DMS79 (cell line): ENCODE measurements around the gene UBAC1.
A peak's percentile ranks its signal among the peaks of the same experiment; 100 is the strongest.

Experiments
- DNase-seq: peaks from one replicate; lab custom pipeline; 2025; lab: John Stamatoyannopoulos, UW

UBAC1 gene

DNA sequence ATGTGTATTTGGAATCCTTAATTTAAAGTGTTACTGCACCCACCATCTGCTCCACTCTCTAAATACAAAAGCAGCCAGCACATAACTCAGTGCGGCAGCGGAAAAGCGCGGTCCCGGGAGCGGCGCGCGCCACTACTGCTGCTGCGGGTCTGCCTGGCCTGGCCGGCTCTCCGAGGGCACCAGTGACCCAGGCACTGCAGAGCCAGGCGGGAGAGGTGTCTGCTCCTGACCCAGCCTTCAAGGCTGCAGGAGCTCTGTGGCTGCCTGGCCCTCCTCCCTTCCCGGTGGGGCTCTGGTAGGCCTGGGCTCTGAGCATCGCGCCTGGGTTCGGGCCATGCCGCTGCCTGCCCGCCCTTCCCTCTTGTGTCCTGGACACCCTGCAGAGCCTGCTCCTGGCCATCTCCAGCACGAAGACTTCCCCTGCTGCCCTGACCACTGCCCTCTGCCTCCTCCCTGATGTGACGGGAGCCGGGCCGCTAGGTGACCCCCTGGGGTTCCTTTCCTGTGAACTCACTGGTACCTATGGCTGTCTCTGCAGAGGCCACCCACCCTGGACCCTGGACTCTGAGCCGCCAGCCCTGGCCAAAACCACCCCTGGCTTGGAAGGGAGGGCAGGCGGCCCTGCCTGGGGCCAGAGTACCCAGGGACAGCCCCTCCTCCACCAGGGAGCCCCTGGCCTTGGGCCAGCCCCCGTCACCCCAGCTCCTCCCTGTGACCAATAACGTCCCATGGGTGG lies 32.8 kb upstream of the UBAC1 start:
- DNase-seq = no peak

DNA sequence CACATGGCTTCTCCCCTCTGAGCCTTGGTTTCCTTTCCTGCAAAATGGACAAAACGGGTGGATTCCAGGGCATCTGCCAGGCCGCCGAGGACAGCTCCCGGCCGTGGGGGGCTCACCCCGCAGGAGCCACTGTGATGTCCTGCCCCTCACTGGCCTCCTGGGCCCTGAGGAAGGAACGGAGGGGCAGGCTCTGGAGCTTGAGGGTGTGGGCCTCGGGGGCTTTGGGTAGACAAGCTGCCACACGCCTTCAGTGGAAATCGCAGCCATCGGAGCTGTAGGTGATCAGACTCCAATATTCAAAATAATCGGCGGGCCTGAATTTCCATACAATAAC lies 32.2 kb upstream of the UBAC1 start:
- no peak for DNase-seq

DNA sequence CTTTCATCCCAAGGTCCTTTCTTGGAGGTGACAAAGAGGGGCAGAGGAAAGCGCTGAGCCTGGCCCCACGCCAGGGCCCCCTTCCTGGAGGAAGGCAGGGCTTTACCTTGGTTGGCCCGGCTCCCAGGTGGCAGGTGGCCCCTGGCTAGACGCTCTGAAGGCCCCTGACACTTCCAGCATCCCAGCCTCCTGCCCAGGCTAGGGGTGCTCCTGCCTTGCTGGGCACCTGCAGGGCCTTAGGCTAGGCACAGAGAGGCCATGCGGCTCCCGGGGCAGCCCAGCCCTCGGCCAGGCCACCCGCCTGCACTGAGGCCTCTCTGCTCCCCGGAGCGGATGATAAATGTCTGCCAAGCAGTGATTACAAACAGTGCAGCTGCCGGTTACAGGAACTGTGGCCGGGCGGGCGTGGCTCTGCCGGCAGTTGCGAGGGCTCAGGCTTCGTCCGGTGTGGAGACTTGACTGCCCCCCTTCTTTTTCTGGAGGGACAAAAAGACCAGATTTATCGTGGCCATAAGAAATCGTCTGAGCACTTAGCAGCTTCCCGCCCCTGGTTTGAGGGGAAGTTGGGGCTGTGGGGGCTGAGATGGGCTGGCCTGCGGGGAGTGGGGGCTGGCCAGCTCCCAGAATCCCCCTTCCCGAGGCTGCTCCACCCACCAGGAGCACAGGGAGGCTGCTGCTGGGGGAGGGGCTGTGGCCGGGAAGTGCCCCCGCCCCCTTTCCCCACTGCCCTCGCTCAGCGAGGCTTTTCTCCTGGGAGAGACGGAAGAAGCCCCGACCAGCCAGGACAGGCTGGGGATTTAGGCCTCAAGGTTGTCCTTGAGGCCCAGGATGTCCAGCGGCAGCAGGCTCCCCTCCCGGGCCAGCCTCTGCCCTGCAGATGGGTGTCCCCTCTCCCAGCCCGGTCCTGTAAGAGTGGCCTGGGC lies 31.6 kb upstream of the UBAC1 start:
- peak; percentile 78 for DNase-seq

DNA sequence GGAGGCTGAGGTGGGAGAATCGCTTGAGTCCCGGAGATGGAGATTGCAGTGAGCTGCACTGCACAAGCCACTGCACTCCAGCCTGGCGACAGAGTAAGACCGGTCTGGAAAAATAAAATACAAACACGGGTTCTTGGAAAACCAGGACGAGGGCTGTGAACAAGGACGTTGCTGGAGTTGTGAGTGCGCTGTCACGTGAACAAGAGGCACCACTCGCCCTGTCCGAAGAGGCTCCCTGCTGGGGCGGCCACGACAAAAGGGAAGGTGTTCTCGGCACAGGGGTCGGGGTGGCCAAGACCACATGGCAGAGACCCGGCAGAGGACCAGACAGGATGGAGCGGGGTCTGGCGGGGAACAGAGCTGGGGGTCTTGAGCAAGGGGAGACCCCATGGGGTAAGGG lies 30.6 kb upstream of the UBAC1 start:
- DNase-seq = peak; percentile 21

DNA sequence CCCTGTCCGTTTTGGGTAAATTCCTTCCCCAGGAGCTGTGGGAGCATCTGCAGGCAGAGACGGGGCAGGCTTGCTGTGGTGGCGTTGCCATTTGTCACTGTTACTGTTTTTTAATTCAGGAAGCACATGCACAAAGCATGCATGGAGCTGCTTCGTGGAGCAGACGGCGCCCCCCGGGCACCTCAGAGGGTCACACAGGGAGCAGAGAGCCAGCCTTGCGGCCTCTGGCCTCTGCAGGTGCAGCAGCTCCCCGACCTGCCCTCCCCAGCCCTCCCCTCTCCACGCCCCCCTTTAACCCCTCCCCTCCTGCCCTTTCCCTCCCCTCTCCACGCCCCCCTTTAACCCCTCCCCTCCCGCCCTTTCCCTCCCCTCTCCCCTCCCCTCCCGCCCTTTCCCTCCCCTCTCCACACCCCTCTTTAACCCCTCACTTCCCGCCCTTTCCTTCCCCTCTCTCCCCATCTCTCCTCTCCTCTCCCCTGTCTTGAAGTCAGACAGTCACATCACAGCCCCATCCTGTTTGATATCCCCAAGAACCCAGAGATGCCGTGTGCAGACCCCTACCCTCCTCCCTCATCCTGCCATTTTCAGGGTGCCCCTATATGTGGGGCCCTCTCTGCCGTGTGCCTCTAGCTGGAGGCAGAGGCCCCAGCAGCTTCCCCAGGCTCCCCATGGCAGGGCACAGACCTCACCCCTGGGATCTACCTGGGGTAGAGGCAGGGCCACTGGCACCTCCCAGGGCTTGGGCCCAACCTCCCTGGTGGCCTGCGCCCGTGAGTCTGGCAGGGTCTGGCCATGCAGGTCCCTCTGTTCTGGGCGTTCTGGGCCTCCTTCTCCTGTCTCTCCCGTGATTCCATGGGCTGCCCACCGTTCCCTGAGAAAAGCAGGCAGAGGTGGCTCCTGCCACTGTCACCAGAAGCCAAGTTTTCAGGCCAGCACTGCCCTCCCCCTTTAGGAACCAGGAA lies 29.6 kb upstream of the UBAC1 start:
- DNase-seq = no peak

DNA sequence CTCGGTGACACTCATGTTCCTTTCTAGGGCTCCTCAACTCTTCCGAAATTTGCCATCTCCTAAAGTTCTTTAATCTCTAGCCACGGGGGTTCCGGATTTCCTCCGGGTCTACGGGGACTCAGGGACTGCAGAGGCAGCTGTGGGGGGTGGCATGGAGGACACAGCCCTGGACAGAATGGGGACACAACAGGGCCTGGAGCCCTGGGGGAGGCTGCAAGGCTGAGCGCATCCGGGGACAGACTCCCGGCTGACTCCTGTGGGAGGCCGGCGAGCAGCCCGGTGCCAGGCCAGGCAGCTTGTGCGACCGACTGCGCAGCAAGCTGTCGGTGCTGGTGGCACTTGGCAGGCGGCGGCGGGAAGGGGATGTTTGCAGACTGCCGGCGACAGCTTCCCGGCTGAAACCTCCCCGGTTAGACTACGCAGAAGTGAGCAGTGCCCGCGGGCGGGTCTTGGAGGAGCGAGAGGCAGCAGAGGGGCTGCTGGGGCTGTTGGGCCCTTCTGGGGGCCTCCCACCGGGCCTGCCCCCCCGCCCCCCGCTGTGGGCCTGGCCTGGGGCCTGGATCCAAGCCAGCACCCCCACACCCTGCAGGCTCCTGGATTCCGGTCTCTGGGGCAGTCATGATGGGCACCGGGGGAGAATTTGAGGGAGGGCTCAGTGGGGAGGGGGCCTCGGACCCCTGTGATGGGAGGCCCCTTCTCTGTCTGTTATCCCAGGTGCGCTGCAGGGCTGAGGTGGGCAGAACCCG lies 28.7 kb upstream of the UBAC1 start:
- DNase-seq = peak; percentile 25

DNA sequence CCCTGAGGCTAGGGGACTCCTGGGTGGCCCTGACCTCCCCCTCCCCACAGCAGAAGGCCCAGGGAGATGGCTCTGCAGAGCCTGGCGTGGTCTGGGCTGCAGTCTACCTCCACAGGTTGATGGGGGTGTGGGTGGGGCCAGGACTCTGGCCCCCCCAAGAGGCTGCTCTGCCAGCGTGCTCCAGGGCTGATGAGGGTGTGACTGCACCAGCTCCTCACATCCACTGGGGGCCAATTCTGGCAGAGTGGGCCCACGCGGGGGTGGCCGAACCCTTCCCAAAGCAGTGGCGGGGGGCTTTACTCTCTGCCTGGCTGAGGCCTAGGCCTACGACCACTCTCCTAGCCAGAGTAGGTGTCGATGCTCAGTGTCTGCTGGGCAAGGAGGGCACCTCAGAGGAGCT lies 28.0 kb upstream of the UBAC1 start:
- no peak for DNase-seq

DNA sequence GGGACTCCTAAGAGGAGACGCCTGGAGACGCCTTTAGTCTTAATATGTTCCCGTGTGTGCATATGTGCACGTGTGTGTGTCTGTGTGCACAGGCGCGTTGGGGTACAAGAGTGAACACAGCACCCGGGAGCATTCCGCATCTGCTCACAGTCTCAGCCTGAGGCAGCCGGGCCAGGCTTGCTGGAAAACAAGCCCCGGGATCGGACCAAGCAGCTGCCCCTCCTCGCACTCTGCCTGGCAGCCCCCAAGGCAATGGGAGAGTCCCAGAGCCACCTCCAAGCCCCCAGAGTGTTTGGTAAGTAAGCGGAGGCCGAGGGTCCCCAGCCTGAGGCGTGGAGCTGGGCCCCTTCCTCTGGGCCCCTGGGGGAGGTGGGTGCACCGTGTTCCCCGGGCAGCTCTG lies 27.3 kb upstream of the UBAC1 start:
- no peak for DNase-seq

DNA sequence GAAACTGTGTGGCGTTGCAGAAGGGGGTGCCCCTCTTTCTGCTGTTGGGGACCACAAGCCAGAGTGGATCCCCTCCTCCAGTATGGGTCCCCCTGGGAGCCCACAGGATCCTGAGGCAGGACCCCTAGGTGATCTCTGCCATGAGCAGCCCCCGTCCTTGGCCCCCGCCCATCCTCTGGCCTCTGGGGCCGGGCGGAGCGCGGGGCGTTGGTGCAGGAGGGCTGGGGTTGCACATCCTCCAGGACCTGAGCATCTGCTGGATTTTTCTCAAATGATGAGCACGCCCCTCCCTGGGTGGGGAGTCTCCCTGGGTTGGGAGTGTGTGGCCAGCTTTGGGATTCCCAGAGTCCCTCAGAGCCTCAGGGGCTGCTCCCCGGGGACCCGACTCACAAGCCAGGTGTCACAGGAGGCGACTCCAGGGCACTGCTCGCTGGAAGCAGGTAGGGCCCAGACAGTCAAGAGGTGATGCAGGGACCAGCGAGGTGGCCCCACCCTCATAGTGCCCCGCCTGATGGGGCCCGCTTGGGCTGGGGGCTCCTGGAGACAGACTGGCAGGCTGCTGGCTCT lies 26.7 kb upstream of the UBAC1 start:
- DNase-seq = no peak

DNA sequence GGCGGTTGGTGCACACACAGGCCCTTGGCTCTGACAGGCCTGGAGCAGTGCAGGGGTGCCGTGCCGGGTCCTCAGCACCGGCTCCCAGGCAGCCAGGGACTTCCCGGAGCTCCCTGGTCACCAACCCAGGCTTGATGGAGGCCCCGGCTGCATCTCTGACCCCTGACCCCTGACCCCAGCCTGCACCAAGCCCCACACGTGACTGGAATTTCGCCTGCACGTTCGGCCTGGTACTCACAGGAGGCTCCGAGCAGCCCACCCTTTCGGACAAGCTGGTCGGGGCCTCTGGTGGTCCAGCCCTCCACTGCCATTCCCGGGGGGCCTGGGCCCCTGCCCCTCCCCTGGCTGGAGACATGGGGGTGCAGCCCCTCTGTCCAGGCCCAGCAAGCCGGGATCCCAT lies 25.4 kb upstream of the UBAC1 start:
- DNase-seq = no peak

DNA sequence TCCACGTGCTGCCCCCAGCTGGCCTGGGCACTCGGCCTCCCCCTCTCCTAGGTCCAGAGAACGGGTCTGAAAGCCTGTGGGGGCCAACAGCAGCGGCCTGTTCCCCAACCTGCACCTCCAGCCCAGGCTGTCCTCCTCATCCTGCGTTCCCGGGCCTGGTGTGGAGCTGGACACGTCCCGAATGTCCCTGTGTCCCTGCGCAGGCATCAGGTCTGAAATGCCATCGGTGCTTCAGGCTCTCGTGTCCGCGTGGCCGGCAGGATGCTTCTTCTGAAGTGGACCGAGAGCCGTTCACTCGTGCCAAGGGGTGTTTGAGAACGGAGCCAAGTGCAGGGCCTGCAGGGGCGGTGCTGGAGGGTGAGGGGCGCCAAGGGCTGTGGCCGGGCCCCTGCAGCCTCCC lies 24.7 kb upstream of the UBAC1 start:
- DNase-seq = no peak

DNA sequence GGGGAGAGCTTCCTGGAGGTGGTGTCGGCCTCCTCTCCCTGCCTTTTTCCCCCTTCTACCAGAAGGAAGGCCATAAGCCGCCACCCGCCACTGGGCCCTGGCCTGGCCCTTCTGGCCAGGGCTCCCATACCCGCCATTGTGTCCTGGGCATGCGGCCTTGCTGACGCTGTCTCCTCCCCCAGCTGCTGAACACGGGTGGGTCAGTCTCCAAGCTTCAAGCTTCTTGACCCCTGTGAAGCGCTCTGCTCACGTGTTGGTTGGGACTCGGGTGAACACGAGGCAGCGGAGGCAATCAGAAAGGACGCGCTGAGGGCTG lies 24.2 kb upstream of the UBAC1 start:
- no peak for DNase-seq

DNA sequence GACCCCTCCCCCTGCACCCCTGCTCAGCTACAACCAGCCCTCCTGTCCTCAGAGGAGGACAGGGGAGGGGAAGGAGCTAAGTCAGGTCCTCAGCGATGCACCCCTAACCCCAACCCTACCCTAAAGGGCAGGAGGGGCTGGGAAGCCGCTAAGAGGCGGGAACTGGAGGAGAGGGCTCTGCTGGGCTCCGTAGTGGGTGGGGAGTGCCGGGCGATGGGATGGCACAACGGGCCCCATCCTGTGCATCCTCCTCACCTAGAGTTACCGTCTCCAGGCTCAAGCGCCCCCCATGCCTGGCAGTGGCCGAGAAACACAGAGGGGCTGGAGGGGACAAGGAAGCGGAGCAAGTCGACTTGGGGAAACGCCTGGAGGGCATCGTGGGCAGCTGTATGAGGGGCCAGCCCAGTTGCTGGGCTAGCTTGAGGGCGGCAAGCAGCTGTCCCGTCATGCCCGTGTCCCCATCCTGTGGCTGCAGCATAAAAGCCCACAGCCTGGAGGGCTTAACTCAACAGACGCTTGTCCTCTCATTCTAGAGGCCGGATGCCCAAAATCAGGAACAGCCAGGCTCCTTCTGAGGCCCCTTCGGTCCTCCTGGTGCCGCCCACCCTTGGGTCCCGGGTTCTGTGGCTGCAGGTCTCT lies 23.0 kb upstream of the UBAC1 start:
- DNase-seq = no peak

DNA sequence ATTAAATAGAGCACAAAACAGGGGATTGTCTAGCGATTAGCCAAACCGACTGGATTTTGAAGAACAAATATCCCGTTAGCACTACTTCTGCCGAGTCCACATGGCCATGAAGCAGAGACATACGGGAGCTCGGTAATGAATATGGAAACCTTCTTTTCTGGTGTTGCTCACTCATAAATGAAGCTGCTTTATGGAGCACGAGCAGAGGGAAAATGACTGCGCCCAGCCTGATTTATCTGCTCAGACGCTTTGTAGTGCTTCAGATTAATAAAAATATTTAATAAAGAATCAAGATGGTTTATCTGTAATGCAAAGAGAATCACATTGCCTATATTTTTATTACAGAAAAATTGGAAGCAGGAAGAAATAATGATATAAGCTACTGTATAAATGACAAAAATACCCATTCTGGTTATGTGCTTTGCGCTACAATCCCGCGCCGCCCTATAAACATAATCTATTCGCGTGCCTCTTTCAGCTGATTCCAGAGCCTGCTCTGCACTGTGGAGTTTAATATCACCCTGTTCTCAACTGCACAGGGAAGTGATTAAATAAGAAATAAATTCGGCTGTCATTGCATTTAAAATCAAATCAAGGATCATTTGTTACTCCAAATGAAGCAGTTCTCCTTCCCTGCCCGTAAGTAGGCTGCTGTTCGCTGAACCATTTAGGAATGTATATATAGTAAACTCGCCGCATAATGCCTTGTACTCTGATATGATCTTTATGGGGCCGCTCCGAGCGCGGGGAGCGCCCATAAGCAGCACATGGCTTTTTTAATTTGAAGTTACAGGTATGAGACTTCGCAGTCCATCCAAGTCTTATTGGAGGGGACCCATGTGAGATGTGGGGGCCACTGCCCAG lies 22.3 kb upstream of the UBAC1 start:
- DNase-seq = no peak

DNA sequence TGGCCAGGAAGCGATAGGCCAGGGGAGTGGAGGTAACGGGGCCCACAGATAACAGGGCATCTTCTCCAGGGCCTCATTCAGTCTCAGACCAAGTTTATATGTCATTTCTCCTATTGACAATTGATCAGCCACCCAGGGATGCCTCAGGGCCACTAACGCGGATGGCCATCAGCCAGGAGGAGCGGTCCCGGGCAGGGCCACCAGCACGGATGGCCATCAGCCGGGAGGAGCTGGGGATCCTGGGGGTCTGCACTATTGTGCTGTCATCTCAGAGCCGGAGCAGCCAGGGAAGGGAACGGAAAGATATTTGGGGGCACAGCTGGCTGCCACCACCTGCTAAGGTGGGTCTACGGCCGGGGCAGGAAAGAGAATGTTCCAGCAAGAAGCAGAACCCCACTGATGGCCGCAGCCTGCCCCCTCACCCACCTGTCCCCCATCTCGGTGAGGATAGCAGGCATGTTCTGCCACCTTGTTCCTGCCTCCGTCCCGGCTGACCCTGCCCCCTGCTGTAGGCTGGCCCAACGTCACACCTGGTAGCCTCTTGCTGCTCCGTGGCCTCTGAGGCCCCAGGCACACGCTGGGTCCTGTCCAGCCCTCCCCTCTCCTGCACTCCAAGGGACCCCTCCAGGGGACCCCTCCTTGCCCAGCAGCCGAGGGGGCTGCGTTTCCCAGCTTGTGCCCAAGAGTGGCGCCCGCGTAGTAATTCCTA lies 21.5 kb upstream of the UBAC1 start:
- DNase-seq = no peak

DNA sequence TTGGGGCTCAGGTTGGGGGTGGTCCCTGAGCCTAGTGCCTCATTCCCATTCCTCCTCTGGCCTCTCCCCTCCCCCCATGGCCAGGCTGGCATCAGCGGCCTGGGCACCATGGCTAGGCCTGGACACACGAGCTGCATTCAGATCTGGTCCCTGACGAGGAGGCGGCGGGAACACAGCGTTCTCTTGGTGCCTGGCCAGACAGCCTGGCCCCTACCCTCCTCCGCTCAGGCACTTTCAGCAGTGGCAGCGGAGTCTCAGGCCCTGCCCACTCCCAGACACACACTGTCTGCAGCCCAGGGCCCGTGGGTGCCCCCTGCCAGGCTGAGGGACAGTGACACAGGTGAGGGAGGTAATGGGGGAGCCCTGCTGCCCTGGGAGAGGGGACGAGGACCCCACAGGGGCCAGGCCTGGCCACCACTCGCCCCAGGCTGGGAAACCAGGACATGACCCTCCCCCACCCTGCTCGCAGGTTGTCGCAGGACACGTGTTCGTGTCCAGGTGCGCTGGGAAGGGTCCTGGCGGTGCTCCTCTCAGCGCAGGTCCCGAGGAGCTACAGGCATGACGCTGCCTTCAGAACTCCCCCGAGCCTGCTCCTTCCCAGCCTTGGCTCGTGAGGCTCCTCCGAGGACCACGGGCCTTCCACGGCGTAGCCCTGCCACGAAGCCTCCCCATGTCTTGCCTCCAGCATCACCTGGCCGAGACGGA lies 19.9 kb upstream of the UBAC1 start:
- DNase-seq = no peak

DNA sequence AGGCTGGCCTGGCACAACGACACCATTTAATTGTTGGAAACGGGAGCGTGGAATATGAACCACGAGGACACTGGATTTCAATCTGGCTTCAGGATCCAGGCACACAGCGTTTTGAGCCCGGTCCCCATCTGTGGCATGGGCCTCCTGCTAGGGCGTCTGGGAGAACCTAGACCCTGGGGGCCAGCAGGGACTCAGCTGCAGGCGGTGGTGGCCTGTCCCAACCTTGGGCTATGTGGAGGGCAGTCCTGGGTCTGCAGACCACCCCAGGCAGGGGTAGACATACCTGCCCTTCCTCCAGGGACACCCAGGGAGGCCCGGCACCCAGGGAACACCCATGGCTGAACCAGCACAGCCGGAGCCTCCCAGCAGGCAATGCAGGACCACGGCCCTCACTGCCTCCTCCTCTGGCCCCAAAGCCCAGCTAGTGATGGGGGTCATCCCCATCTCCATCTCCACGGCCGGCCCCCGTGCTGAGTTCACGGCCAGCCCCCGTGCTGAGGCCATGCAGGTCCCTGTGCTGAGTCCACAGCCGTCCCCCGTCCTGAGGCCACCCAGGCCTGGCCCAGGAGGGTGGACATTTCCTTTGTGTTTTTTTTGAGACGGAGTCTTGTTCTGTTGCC lies 18.5 kb upstream of the UBAC1 start:
- DNase-seq = no peak
